ENCODE results near the gene CMTM7. TPM values are rescaled to one million over a fixed set of nuclear protein-coding genes. Genes with fewer than 3 reads are reported as not detected.

The CMTM7 gene
- total and polyA plus RNA-seq, 2 of the 13 experiments (the other 11 are each of a cell fraction or from before 2014, with no cell fraction given), result 20.9 to 21.4 TPM

DNA sequence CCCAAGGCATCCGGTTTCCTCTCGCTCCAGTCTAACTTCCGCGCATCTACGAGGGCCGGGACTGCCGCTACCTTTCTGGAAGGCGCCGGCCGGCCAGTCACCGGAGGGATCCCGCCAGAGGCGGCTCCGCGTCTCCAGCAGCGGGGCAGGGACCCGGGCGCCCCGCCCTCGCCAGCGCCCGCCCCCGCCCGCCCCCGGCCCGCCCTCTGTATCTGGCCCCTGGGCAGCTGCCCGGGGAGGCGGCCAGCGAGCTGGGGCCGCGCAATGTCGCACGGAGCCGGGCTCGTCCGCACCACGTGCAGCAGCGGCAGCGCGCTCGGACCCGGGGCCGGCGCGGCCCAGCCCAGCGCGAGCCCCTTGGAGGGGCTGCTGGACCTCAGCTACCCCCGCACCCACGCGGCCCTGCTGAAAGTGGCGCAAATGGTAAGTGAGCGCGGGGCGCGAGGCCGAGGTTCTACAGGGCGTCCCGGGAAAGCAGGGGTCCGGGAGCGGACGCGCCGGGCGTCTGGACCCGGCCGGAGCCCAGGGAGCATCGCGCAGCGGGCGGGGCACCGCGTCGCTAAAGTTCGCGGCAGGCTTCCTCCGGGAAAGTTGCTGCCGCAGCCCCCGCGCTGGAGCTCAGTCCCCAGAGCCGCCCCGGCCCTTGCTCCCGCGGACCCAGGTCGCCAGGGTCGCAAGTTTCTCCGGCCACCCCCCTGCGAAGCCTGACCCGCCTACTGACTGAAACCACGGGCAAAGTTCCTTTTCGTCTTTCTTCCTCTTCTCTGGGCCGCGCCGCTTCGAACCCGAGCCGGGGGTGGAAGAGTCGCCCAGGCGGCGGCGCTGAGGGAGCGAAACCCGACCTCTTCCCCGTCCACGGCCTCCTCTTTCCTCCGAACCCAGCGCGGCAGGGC lies at the start of gene CMTM7 (continued):
- TF ChIP-seq TCF7 (IDR thresholded peaks at IDR 0.05; ENCODE audit: low read depth) (no peak), ZNF839 (CRISPR knock-in tag; IDR thresholded peaks at IDR 0.05; ENCODE audit: borderline replicate concordance) (no peak), ZNF7 (CRISPR knock-in tag; IDR thresholded peaks at IDR 0.05) (no peak), MATR3 (CRISPR knock-in tag; IDR thresholded peaks at IDR 0.05) (no peak)
- TF ChIP-seq, protein P1, sequence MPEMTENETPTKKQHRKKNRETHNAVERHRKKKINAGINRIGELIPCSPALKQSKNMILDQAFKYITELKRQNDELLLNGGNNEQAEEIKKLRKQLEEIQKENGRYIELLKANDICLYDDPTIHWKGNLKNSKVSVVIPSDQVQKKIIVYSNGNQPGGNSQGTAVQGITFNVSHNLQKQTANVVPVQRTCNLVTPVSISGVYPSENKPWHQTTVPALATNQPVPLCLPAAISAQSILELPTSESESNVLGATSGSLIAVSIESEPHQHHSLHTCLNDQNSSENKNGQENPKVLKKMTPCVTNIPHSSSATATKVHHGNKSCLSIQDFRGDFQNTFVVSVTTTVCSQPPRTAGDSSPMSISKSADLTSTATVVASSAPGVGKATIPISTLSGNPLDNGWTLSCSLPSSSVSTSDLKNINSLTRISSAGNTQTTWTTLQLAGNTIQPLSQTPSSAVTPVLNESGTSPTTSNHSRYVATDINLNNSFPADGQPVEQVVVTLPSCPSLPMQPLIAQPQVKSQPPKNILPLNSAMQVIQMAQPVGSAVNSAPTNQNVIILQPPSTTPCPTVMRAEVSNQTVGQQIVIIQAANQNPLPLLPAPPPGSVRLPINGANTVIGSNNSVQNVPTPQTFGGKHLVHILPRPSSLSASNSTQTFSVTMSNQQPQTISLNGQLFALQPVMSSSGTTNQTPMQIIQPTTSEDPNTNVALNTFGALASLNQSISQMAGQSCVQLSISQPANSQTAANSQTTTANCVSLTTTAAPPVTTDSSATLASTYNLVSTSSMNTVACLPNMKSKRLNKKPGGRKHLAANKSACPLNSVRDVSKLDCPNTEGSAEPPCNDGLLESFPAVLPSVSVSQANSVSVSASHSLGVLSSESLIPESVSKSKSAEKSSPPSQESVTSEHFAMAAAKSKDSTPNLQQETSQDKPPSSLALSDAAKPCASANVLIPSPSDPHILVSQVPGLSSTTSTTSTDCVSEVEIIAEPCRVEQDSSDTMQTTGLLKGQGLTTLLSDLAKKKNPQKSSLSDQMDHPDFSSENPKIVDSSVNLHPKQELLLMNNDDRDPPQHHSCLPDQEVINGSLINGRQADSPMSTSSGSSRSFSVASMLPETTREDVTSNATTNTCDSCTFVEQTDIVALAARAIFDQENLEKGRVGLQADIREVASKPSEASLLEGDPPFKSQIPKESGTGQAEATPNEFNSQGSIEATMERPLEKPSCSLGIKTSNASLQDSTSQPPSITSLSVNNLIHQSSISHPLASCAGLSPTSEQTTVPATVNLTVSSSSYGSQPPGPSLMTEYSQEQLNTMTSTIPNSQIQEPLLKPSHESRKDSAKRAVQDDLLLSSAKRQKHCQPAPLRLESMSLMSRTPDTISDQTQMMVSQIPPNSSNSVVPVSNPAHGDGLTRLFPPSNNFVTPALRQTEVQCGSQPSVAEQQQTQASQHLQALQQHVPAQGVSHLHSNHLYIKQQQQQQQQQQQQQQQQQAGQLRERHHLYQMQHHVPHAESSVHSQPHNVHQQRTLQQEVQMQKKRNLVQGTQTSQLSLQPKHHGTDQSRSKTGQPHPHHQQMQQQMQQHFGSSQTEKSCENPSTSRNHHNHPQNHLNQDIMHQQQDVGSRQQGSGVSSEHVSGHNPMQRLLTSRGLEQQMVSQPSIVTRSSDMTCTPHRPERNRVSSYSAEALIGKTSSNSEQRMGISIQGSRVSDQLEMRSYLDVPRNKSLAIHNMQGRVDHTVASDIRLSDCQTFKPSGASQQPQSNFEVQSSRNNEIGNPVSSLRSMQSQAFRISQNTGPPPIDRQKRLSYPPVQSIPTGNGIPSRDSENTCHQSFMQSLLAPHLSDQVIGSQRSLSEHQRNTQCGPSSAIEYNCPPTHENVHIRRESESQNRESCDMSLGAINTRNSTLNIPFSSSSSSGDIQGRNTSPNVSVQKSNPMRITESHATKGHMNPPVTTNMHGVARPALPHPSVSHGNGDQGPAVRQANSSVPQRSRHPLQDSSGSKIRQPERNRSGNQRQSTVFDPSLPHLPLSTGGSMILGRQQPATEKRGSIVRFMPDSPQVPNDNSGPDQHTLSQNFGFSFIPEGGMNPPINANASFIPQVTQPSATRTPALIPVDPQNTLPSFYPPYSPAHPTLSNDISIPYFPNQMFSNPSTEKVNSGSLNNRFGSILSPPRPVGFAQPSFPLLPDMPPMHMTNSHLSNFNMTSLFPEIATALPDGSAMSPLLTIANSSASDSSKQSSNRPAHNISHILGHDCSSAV (CRISPR knock-in tag; IDR thresholded peaks at IDR 0.05; ENCODE audit: borderline replicate concordance), result 0 out of 2 replicates have a peak, but pooled peaks have one; percentile 34
- TF ChIP-seq, protein P2, sequence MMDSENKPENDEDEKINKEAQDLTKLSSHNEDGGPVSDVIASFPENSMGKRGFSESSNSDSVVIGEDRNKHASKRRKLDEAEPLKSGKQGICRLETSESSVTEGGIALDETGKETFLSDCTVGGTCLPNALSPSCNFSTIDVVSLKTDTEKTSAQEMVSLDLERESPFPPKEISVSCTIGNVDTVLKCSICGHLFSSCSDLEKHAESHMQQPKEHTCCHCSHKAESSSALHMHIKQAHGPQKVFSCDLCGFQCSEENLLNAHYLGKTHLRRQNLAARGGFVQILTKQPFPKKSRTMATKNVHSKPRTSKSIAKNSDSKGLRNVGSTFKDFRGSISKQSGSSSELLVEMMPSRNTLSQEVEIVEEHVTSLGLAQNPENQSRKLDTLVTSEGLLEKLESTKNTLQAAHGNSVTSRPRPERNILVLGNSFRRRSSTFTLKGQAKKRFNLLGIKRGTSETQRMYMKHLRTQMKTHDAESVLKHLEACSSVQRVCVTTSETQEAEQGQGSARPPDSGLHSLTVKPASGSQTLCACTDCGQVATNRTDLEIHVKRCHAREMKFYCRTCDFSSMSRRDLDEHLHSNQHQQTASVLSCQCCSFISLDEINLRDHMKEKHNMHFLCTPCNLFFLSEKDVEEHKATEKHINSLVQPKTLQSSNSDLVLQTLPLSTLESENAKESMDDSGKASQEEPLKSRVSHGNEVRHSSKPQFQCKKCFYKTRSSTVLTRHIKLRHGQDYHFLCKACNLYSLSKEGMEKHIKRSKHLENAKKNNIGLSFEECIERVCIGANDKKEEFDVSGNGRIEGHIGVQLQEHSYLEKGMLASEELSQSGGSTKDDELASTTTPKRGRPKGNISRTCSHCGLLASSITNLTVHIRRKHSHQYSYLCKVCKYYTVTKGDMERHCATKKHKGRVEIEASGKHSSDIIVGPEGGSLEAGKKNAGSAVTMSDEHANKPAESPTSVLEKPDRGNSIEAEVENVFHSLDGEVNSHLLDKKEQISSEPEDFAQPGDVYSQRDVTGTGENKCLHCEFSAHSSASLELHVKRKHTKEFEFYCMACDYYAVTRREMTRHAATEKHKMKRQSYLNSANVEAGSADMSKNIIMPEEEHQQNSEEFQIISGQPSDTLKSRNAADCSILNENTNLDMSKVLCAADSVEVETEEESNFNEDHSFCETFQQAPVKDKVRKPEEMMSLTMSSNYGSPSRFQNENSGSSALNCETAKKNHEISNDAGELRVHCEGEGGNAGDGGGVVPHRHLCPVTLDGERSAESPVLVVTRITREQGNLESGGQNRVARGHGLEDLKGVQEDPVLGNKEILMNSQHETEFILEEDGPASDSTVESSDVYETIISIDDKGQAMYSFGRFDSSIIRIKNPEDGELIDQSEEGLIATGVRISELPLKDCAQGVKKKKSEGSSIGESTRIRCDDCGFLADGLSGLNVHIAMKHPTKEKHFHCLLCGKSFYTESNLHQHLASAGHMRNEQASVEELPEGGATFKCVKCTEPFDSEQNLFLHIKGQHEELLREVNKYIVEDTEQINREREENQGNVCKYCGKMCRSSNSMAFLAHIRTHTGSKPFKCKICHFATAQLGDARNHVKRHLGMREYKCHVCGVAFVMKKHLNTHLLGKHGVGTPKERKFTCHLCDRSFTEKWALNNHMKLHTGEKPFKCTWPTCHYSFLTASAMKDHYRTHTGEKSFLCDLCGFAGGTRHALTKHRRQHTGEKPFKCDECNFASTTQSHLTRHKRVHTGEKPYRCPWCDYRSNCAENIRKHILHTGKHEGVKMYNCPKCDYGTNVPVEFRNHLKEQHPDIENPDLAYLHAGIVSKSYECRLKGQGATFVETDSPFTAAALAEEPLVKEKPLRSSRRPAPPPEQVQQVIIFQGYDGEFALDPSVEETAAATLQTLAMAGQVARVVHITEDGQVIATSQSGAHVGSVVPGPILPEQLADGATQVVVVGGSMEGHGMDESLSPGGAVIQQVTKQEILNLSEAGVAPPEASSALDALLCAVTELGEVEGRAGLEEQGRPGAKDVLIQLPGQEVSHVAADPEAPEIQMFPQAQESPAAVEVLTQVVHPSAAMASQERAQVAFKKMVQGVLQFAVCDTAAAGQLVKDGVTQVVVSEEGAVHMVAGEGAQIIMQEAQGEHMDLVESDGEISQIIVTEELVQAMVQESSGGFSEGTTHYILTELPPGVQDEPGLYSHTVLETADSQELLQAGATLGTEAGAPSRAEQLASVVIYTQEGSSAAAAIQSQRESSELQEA (CRISPR knock-in tag; IDR thresholded peaks at IDR 0.05; ENCODE audit: not compliant biosample characterization), result peak; percentile 59
